Stimulated activated naive CD8-positive, alpha-beta T cell treated with anti-CD3 and anti-CD28 coated beads, Interleukin-15, Interleukin-2, amounts not matched to agents 100 U/mL and 50 U/mL, for 24 hours (primary cell): Measurements from ENCODE around the gene ASIC1.
"Not testable (repeated sequence)": the region's sequence is repeated elsewhere in the genome, so short reads cannot be mapped to it uniquely, and the experiment has no call there.

Experiments used
- ATAC-seq: fragments of 150-1000 bp; cut with Tn5 transposase; one replicate; pipeline ENCODE4 v1.10.0; 2021
- DNase-seq: peaks from one replicate; pipeline ENCODE4 v3.0.0; 2021

ASIC1 gene

DNA sequence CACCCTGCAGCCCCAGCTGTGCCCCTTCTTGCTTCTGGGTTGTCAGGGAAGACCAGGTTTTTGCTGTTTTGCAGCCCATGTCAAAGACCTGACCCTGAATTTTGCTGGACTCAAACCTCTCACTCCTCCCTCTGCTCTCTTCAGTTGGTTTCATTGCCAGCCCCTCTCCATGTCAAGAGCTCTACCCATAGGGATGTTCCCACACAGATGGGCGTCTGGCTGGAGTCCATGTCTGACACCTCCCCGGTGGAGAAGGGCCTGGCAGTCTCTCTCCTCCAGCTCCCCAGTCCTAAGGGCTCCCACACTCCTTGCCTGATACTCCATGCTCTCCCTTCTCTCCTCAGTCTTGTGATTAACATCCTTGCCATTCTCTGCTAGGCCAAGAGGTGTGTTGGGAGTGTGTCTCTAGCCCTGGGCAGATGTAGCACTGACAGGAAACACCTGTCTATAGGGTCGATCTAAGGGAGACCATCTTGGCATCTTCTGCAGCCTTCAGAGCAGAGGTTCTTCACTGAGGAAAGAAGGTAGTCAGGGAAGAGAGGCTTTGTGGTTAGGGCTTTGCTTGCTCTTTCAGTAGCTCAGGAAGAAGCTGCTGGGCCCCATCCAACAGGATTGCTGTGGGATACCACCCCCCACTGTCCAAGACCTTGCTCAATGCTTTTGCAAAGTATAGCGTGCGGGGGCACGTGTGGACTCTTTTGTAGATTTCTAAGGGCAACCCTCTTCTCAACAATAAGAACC is 4.7 kb downstream of the ASIC1 start:
- ATAC-seq, result no peak
- DNase-seq, result no peak

- ATAC-seq (no peak), DNase-seq (no peak)
Observed at GRCh38 chr12:50062728-50063460, 5.5 kb downstream of the ASIC1 start.

GRCh38 chr12:50065726-50066310 is 8.4 kb downstream of the ASIC1 start:
- DNase-seq (no peak), ATAC-seq (no peak)

- DNase-seq (no peak), ATAC-seq (no peak)
Observed at GRCh38 chr12:50066402-50066801, 9.0 kb downstream of the ASIC1 start.

DNA sequence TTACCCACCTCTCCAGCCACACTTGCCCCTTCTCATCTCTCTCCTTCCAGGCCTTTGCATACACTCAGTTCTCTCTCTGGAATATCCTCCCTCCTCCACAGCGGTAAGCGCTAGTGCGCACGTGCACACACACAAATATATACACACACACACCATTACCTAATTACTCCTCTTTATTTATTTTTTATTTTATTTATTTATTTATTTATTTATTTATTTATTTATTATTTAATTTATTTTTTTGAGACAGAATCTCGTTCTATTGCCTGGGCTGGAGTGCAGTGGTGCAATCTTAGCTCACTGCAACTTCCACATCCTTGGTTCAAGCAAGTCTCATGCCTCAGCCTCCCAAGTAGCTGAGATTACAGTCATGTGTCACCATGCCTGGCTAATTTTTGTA is 11.7 kb downstream of the ASIC1 start:
- no peak for ATAC-seq

GRCh38 chr12:50069539-50069938 is 12.1 kb downstream of the ASIC1 start:
- no peak for ATAC-seq
- DNase-seq, result no peak

More for the DNA sequence above, 11.7 kb downstream of the ASIC1 start:
- no peak for DNase-seq

- peak; percentile 74 for DNase-seq
- ATAC-seq, result peak; percentile 42
Observed at GRCh38 chr12:50070314-50071060, 13.1 kb downstream of the ASIC1 start.

GRCh38 chr12:50072198-50072907 is 15.0 kb downstream of the ASIC1 start:
- no peak for DNase-seq
- no peak for ATAC-seq

GRCh38 chr12:50073206-50073605 is 15.8 kb downstream of the ASIC1 start:
- DNase-seq (no peak), ATAC-seq (no peak)

DNA sequence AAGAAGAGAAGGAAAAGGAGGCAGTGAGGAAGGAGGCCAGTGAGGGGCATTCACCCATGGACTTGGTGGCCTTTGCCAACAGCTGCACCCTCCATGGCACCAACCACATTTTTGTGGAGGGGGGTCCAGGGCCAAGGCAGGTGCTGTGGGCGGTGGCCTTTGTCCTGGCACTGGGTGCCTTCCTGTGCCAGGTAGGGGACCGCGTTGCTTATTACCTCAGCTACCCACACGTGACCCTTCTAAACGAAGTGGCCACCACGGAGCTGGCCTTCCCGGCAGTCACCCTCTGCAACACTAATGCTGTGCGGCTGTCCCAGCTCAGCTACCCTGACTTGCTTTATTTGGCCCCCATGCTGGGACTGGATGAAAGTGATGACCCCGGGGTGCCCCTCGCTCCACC is 16.3 kb downstream of the ASIC1 start:
- DNase-seq (no peak), ATAC-seq (no peak)

DNA sequence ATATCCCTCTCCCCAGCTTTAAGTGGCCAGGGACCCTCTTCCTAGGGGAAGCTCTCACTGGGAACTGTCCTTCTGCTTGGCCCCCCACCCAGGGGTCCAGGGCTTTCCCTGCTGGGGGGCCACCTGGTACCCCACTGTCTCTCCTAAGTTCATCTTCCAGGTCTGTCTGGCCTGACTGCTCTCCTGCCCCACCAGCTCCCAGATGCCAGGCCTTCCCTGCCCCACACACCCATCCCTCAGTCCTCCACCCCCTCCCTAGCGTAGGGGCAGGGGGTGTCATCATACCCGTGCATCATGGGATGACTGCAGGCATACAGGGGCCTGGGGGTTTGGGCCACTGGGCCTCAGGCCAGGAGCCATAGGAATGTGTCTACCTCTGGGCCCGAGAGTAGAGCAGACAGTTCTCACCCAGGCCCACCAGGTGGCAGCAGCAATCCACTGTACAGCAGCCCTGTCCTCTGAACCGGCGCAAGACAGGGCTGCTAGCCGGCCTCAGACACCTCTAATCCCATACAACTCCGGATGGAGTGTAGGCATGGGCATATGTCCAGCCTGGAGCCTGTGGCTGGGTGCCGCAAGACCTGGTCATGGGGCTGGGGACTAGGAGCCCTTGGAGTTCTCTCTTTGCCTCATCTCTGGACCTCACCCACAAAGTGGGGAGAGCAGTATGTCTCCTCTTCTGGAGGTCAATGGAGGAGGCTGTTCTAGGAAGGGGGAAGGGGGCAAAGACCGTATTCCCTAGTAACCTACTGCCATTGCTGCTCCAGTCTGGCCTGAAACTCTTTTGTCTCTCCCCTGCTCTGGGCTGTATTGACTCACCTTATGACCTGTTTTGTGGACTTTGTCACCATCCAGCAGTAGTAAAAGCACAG is 17.8 kb downstream of the ASIC1 start:
- DNase-seq, result peak; percentile 85
- peak; percentile 88 for ATAC-seq

DNA sequence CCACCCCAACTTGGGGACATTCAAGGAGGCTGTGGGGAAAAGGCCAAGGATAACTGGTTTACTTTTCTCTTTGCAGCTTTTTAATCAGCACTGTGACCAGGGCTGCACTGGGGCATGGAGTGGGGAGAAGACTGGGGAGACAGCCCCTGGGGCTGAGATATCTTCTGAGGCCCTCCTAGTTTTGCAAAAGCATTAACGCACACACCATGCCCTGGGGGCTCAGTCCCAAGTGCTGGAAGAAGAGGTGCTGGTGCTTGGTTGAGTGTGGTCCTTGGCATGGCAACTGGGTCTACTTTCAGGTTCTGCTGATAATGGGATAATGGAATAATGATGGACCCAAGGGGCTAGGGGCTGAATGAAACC is 18.4 kb downstream of the ASIC1 start:
- ATAC-seq, result no peak

DNA sequence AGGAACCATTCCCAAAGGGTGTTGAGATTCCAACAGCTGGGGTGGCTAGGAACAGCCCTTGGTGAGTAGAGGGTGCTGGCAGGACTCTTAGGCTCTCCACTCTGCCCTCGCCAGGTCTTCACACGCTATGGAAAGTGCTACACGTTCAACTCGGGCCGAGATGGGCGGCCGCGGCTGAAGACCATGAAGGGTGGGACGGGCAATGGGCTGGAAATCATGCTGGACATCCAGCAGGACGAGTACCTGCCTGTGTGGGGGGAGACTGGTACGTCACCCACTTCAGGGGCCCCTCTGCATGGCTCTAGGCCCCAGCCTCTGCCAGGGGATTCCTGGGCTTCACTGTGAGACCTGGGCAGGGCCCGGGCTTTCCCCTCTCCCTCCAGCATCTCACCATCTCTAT is 19.7 kb downstream of the ASIC1 start:
- no peak for DNase-seq
- ATAC-seq, result no peak

More for the DNA sequence above, 18.4 kb downstream of the ASIC1 start:
- no peak for DNase-seq

DNA sequence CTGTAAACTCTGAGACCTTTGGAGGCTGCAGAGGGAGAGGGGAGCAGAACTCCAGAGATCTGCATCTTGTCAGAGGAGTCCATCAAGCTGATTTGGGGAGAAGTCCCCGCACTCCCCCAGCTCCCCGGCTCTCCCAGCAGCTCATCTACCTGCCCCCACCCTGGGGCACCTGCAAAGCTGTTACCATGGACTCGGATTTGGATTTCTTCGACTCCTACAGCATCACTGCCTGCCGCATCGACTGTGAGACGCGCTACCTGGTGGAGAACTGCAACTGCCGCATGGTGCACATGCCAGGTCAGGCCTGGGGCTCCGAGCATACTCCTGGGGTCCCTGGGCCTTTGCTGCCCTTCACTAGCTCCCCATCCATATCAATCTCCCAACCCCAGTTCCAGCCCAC is 20.9 kb downstream of the ASIC1 start:
- ATAC-seq (no peak), DNase-seq (no peak)

DNA sequence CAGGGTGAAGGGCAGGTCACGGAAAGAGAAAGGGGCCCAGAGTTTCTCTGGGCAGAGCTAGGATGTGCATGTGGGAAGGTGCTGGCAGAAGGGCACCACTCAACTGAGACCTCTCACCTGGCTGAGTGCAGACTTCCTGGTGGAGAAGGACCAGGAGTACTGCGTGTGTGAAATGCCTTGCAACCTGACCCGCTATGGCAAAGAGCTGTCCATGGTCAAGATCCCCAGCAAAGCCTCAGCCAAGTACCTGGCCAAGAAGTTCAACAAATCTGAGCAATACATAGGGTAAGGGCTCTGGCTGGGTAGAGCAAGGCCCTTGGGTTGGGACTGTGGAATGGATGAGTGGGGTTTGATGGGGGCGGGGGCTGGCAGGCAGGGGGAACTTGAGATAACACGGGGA is 22.4 kb downstream of the ASIC1 start:
- ATAC-seq, result no peak
- DNase-seq, result no peak

- ATAC-seq (no peak), DNase-seq (no peak)
Observed at GRCh38 chr12:50081096-50081808, 23.9 kb downstream of the ASIC1 start.

- ATAC-seq (peak; percentile 13), DNase-seq (no peak)
Observed at GRCh38 chr12:50082644-50083043, 25.2 kb downstream of the ASIC1 start.

- no peak for DNase-seq
- ATAC-seq, result no peak
Observed at GRCh38 chr12:50083301-50083700, 25.9 kb downstream of the ASIC1 start.

- DNase-seq, result not testable (repeated sequence)
Observed at GRCh38 chr12:50084409-50084774, 27.0 kb downstream of the ASIC1 start.

More at GRCh38 chr12:50084409-50084774, 27.0 kb downstream of the ASIC1 start:
- not testable (repeated sequence) for ATAC-seq
